HEK293 (cell line): Measurements from ENCODE around the gene FBXL7.

Source experiments
- CTCF ChIP-seq: fragments of 450-650 bp; formaldehyde crosslinking; IDR thresholded peaks from 2 replicates; pipeline ENCODE4 v1.5.1; 2016; ENCODE audit warnings: missing biosample characterization, missing genetic modification characterization
- KLF16 ChIP-seq: fragments of 450-650 bp; formaldehyde crosslinking; IDR thresholded peaks from 2 replicates; pipeline ENCODE4 v1.5.1; 2017; ENCODE audit warnings: missing biosample characterization, missing genetic modification characterization
- SP2 ChIP-seq: fragments of 450-650 bp; formaldehyde crosslinking; IDR thresholded peaks from 2 replicates; pipeline ENCODE4 v1.5.1; 2016; ENCODE audit warnings: missing biosample characterization, missing genetic modification characterization
- TCF7L2 ChIP-seq: IDR thresholded peaks from 2 replicates; pipeline ENCODE4 v1.6.1; 2011; ENCODE audit warnings: low read depth, mild to moderate bottlenecking, inconsistent platforms, low read length, moderate library complexity, borderline replicate concordance
- ZNF239 ChIP-seq: fragments of 450-650 bp; formaldehyde crosslinking; IDR thresholded peaks from 2 replicates; pipeline ENCODE4 v1.5.1; 2016; ENCODE audit warnings: missing biosample characterization, missing genetic modification characterization
- ZNF707 ChIP-seq: fragments of 450-650 bp; formaldehyde crosslinking; IDR thresholded peaks from 2 replicates; pipeline ENCODE4 v1.5.1; 2016; ENCODE audit warnings: missing biosample characterization, missing genetic modification characterization

- TF ChIP-seq KLF16 (tag by site-specific recombination): no peak
- TF ChIP-seq ZNF239: no peak
- no peak for TF ChIP-seq CTCF (tag by site-specific recombination)
- no peak for TF ChIP-seq ZNF707 (tag by site-specific recombination)
- TF ChIP-seq SP2 (tag by site-specific recombination): no peak
- TF ChIP-seq TCF7L2: no peak
These were observed 36.6 kb upstream of the FBXL7 start for GRCh38 chr5:15463231-15463980.
